IPS DF 4.7 (cell line): ENCODE results near the gene COL24A1.
"Not testable (repeated sequence)": the region's sequence is repeated elsewhere in the genome, so short reads cannot be mapped to it uniquely, and the experiment has no call there.

Experiments used
- DNase-seq: peaks from one replicate; pipeline ENCODE4 v3.0.0-alpha.2; 2013; ENCODE audit warnings: low spot score; ENCODE audit errors: extremely low read depth

Gene COL24A1

DNA sequence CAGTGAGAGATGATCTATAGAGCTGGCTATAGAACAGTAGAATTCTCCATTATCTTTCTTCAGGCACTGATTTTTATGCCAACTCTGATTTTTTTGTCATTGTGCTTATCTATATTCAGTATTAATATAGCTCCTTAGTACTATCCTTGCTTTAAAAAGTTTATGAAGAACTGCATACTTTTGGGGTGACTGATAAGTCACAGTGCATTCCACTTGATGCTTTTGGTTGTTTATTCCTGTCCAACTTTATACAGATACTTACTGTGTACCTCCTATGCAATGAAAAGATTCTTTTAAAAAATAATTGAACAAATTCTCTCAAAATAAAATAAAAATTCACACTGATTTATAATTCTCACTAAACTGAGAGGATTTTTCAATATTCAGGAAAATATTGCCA is 71.6 kb downstream of the COL24A1 start:
- DNase-seq = no peak

- DNase-seq = no peak
These were observed 74.4 kb downstream of the COL24A1 start for GRCh38 chr1:86082183-86082582.

GRCh38 chr1:86072474-86072873 is 84.1 kb downstream of the COL24A1 start:
- not testable (repeated sequence) for DNase-seq

- not testable (repeated sequence) for DNase-seq
These were observed 84.7 kb downstream of the COL24A1 start for GRCh38 chr1:86071870-86072269.

- no peak for DNase-seq
These were observed 86.8 kb downstream of the COL24A1 start for GRCh38 chr1:86069757-86070145.

GRCh38 chr1:86068841-86069756 is 87.5 kb downstream of the COL24A1 start:
- DNase-seq = no peak

DNA sequence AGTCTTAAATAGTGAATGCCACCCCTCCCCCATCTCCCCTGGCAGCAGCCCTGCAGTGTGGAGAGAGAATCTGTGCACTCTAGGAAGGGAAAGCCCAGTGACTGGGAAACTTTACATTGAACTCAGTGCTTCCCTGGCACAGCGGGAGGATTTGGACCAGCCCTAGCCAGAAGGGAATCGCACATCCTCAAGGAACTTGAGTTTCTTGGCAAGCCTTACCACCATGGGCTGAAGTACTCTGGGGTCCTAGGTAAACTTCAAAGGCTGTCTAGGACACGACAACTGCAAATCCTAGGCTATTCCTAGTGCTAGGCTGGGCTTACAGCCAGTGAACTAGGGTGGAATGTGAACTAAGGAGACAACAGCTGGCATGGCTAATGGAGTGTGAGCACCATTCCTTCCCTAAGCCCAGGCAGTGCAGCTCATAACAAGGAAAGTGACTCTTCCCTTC is 88.3 kb downstream of the COL24A1 start:
- DNase-seq = no peak

DNA sequence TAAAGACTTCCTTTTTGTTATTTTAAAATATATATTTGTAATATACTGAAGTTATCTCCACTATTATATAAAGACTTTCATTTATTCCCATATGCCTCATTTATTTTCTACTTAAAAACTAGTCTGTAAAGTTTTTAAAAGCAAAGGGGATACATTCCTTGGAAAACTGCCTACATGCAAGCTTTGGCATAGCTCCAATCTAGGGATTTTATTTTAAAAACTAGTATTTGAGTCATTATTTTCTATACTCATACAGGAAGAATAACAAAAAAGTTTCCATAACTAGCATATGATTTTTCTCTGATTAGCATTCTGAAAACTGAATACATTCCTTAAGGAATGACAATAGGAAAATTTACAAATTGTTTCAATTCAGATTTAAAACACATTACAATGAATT is 88.9 kb downstream of the COL24A1 start:
- no peak for DNase-seq

GRCh38 chr1:86064899-86065298 is 91.7 kb downstream of the COL24A1 start:
- DNase-seq = no peak

- DNase-seq = no peak
These were observed 92.9 kb downstream of the COL24A1 start for GRCh38 chr1:86063721-86064120.

DNA sequence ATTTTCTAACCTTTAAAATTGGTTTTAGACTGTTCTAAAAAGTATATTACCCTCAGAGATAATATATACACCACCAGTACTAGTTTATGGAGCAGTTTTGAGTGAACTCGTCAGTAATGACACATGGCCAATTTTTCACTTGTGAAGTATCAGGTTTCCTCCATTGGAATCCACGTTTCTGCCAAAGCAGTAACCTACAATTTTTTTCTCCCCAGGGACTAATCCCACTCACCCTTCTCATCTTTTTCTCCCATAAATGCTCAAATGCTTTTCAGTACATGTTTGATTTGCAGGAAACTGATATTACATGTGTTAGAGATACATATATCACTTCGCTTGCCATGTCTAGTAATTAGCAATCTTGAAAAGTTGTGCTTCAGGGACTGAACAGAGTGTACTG is 94.1 kb downstream of the COL24A1 start:
- no peak for DNase-seq

GRCh38 chr1:86061551-86061990 is 95.0 kb downstream of the COL24A1 start:
- DNase-seq = no peak

DNA sequence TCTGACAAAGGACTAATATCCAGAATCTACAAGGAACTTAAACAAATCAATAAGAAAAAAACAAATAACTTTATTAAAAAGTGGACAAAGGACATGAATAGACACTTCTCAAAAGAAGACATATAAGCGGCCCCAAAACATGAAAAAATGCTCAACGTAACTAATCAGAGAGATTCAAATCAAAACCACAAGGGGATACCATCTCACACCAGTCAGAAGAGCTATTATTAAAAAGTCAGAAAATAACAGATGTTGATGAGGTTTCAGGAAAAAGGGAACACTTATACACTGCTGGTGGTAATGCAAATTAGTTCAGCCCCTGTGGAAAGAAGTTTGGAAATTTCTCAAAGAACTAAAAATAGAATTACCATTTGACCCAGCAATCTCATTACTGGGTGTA is 102.2 kb downstream of the COL24A1 start:
- DNase-seq = no peak

DNA sequence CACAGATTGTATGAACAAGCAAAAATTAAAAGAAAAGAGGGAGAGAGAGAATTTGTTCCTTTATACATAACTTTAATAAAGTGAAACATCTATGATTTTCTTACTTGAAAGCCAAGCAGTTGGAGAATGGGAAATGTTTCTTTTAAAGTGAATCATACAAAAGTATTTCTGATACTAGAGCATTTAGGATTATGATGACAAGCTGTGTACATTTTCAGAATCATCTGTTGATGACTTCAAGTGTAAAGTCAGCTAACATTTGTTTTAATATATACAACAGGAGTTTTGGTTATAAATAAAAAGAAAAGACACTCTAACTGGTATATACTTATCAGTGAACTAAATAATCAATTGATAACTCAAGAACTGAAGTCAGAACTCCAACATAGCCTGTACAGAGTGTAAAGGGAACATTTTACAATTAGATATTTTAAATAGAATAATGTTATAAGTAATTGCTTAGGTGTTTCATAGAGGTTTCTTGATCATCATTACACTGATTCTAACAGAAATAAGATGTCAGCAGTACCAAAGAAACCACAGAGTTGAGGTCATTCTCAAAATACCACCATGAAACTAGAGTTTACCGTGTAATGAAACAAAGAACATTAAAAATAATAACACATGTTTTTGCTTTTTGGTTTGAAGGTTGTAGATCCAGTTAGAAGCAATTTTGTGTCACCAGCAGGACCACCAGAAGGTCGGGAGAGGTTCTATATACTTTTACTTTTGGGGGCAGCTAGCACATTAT is 103.4 kb downstream of the COL24A1 start:
- DNase-seq = no peak

- no peak for DNase-seq
These were observed 121.5 kb downstream of the COL24A1 start for GRCh38 chr1:86035101-86035500.

DNA sequence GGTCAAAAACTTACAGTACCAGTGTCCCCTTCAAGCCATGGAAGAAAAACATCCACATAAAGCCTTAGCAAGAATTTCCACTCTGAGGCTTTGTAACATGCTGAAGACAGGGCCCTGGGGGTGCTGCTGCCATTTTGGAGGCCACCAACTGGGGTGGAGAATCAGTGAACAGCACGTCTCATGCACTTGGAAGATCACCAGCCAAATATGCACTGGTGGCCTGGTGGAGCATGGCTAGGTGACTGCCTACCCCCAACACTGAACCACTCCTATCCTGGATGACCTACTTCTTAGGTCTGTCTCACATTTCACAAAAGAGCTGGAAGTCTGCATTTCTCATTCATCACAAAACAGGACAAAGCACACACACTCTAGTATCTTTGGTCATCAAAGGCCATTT is 126.4 kb downstream of the COL24A1 start:
- no peak for DNase-seq

- no peak for DNase-seq
These were observed 138.2 kb downstream of the COL24A1 start for GRCh38 chr1:86018283-86018923.

DNA sequence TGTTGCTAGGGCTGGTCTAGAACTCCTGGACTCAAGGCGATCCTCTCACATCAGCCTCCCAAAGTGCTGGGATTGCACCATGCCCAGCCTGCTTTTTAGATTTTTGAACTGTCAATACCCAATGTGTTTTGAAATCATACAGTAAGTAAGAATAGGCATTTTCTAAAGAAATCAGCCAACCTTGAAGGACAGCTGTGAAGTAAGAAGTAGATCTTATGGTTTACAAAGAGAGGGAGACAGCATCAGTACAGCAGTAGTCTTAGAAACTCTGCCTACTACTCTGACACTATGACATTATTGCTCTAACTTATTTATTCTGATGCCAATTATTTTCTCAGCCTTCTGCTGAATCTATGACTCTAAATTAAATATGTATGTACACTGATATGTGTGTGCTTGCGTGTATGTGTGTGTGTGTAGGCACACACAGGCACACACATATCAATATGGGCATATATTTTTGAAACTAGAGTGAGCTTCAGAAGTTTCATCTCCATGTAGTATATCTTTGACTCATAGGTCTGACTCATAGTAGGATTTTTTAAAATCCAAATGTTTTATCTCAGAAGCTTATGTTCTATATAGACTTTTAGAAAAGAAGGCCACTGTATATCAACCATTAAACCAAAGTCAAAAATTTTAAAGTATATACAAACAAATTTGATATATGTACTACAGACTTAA is 140.4 kb downstream of the COL24A1 start:
- DNase-seq = no peak

- no peak for DNase-seq
These were observed 141.2 kb downstream of the COL24A1 start for GRCh38 chr1:86015375-86015774.

DNA sequence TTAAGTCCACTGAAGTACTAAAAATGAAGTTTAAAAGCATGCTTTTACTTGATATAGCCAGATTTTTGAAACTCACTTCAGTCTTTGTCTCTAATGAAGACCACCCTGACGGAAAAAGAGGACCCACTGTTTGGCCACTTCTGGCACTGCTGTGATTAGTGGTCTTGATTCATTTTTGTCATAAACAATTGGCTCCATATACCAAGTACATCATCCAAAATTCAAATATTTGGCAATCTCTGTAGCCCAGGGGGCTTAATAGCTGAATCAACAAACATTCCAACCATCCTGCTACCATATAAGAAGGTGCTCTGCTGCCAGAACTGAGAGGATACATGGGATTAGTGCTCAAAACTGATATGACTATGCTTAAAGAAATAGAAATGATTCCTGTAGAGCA is 156.0 kb downstream of the COL24A1 start:
- no peak for DNase-seq

GRCh38 chr1:85998105-85998855 is 158.3 kb downstream of the COL24A1 start:
- DNase-seq = no peak
